B cell (primary cell): Measurements from ENCODE around the gene ADORA3. TPM values are rescaled to one million over a fixed set of nuclear protein-coding genes. Genes with fewer than 3 reads are reported as not detected.

Experiments
- ATAC-seq: fragments of 200-7000 bp; cut with Tn5 transposase; one replicate; pipeline ENCODE4 v1.10.0; 2021; ENCODE audit warnings: low read depth, mild to moderate bottlenecking, moderate number of reproducible peaks, moderate library complexity
- CTCF ChIA-PET: fragments of 350-600 bp; sonication (Branson Sonifier 250); formaldehyde crosslinking; loops from one replicate; lab custom pipeline; 2021; ENCODE audit warnings: antibody characterized with exemption, inconsistent platforms; lab: Charles Lee
- POLR2A ChIA-PET: fragments of 350-600 bp; sonication (Branson Sonifier 250); formaldehyde crosslinking; loops from one replicate; lab custom pipeline; 2021; ENCODE audit warnings: antibody characterized with exemption; lab: Charles Lee
- DNase-seq: peaks from one replicate; pipeline ENCODE4 v3.0.0; 2013
- H2AFZ ChIP-seq: 2 replicates; pipeline ENCODE4 v1.6.1; 2012; ENCODE audit warnings: mild to moderate bottlenecking, low read depth, low read length; ENCODE audit not compliant: insufficient read depth, poor library complexity, severe bottlenecking
- H3K27ac ChIP-seq, 2 donors: 1 replicate in 1 of 2; 2 replicates in 1 of 2; pipeline ENCODE4 v1.5.1; 2012 to 2013; ENCODE audit warnings: low read length in 2 of 2, mild to moderate bottlenecking in 2 of 2, moderate library complexity in 1 of 2
- H3K27me3 ChIP-seq, 4 experiments: fragments of 200-600 bp in 1 of 4; sonication (generic) in 1 of 4; replicated peaks in 1 of 4; 1 replicate in 2 of 4; 2 replicates in 2 of 4; pipeline versions ENCODE4 v1.6.1 to v1.7.0; 2013 to 2016; ENCODE audit warnings: low read length in 3 of 4, mild to moderate bottlenecking in 2 of 4, mixed read lengths in 1 of 4, moderate library complexity in 1 of 4; ENCODE audit not compliant: insufficient read depth in 4 of 4, control insufficient read depth in 3 of 4; ENCODE audit errors: control extremely low read depth in 1 of 4
- H3K36me3 ChIP-seq, 2 experiments: replicated peaks in 1 of 2; 1 replicate in 1 of 2; 2 replicates in 1 of 2; pipeline versions ENCODE4 v1.6.1 to v1.7.1; 2013; ENCODE audit warnings: low read length in 1 of 2; ENCODE audit not compliant: insufficient read depth in 2 of 2, control insufficient read depth in 1 of 2; ENCODE audit errors: control extremely low read depth in 1 of 2, extremely low read depth in 1 of 2
- H3K4me1 ChIP-seq, 2 donors: fragments of 200-600 bp in 1 of 2; sonication (generic) in 1 of 2; 1 replicate in 1 of 2; 2 replicates in 1 of 2; pipeline versions ENCODE4 v1.5.1 to v1.6.1; 2013 to 2017; ENCODE audit warnings: low read length in 2 of 2; ENCODE audit not compliant: control insufficient read depth in 2 of 2, insufficient read depth in 2 of 2
- H3K4me2 ChIP-seq: replicated peaks from 2 replicates; pipeline ENCODE3; 2012; ENCODE audit warnings: mild to moderate bottlenecking, low read depth, low read length; ENCODE audit not compliant: poor library complexity, severe bottlenecking
- H3K4me3 ChIP-seq, 5 experiments: fragments of 200-600 bp in 1 of 5; sonication (generic) in 1 of 5; 1 replicate in 3 of 5; 2 replicates in 2 of 5; pipeline versions ENCODE4 v1.5.1 to v1.7.0; 2011 to 2016; ENCODE audit warnings: low read length in 4 of 5, mild to moderate bottlenecking in 4 of 5, low read depth in 2 of 5, control low read depth in 1 of 5, moderate library complexity in 1 of 5; ENCODE audit not compliant: insufficient read depth in 1 of 5; ENCODE audit errors: control extremely low read depth in 1 of 5, extremely low read depth in 1 of 5
- H3K79me2 ChIP-seq: fragments of 200-600 bp; sonication (generic); one replicate; pipeline ENCODE4 v1.6.0; 2016; ENCODE audit warnings: low read length; ENCODE audit not compliant: control insufficient read depth, insufficient read depth
- H3K9ac ChIP-seq: fragments of 200-600 bp; sonication (generic); 2 replicates; pipeline ENCODE4 v1.6.1; 2017; ENCODE audit warnings: mild to moderate bottlenecking, low read length, moderate library complexity
- H3K9me3 ChIP-seq, 3 donors: one replicate each; pipeline versions ENCODE4 v1.6.1 to v1.7.1; 2013; ENCODE audit warnings: low read length in 2 of 3; ENCODE audit not compliant: control insufficient read depth in 2 of 3, insufficient read depth in 1 of 3; ENCODE audit errors: control extremely low read depth in 1 of 3
- H4K20me1 ChIP-seq: 2 replicates; pipeline ENCODE4 v1.6.0; 2012; ENCODE audit warnings: mild to moderate bottlenecking, low read length; ENCODE audit not compliant: insufficient read depth, control insufficient read depth, poor library complexity, severe bottlenecking
- H3K27ac Mint-ChIP-seq: one replicate; pipeline ENCODE4 v1.8.0; 2021; ENCODE audit warnings: mixed read lengths
- H3K27me3 Mint-ChIP-seq: one replicate; pipeline ENCODE4 v1.8.0; 2021; ENCODE audit warnings: mixed read lengths
- H3K4me1 Mint-ChIP-seq: one replicate; pipeline ENCODE4 v1.8.0; 2021; ENCODE audit warnings: mixed read lengths
- H3K4me3 Mint-ChIP-seq: one replicate; pipeline ENCODE4 v1.8.0; 2021; ENCODE audit warnings: mixed read lengths
- H3K9me3 Mint-ChIP-seq: one replicate; pipeline ENCODE4 v1.8.0; 2022; ENCODE audit warnings: mixed read lengths; ENCODE audit not compliant: insufficient read depth
- EZH2 ChIP-seq: IDR thresholded peaks from 2 replicates; pipeline ENCODE4 v1.6.1; 2012; ENCODE audit warnings: borderline replicate concordance, low read depth, mild to moderate bottlenecking, moderate library complexity, low read length; ENCODE audit not compliant: insufficient read depth, poor library complexity, severe bottlenecking
- WGBS: methylation state at CpG from one replicate; pipeline ENCODE4 v1.1.5; 2013; ENCODE audit warnings: missing lambda C conversion rate; ENCODE audit not compliant: insufficient coverage; 5-methylcytosine and 5-hydroxymethylcytosine counted together
- intact Hi-C: fragments of 100-400 bp; cut with micrococcal nuclease; formaldehyde crosslinking; loops from one replicate; pipeline ENCODE4 v1.10.0; 2022
- polyA plus RNA-seq: library from polyadenylated mRNA; depleted of rRNA; stranded (reverse); fragments of >200 nt; gene quantifications from 2 replicates; pipeline ENCODE4 v1.2.3, GENCODE V29; 2012
- total RNA-seq, 2 donors: library from RNA; stranded (reverse); fragments of 120-200 nt in 1 of 2; gene quantifications; 1 replicate in 1 of 2; 2 replicates in 1 of 2; pipeline versions ENCODE4 v1.2.3 to v1.2.4, GENCODE V29; 2013 to 2022
- TF ChIP-seq, protein P1 (sequence below): fragments of 200-600 bp; IDR thresholded peaks from one replicate; pipeline ENCODE4 v1.8.0; 2022; ENCODE audit warnings: antibody characterized with exemption, mild to moderate bottlenecking

Gene ADORA3
- total and polyA plus RNA-seq, 2 donors (not counting 1 experiment from before 2014, with no cell fraction given) = 0.04 to 0.39 TPM

DNA sequence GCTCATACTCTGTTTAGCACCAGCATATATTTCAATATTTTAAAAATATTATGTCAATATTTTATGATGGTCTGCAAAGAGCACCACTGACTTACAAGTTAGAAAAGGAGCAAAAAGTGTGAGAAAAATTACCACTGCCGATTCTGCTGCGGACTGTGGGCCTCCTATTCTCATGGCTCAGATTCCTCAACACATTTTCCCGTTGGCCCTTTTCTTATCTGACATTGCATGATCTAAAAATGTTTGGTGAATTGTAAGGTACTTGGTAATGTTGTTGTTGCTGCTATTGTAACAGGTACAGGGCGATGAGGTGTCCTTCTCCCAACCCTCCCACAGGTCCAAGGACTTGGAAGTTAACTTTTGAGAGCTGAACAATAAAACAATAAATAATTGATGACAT, 28.9 kb downstream of the ADORA3 start:
- intact Hi-C loops = loop anchor here (5.0 kb wide), 1 partner anchor 512 kb away; the partner anchor contains the start of gene LRIF1
- Histone ChIP-seq H3K36me3 (peaks cover 2 to 19% of the 10 kb centered on the region in 2 experiments), H3K9me3 (no peaks in the 10 kb centered on the region), H3K27ac (peak overlapping the region; percentile 82 to 91), H3K27me3 (no peaks in the 10 kb centered on the region), H3K4me1 (peaks cover 72 to 77% of the 10 kb centered on the region in 2 donors), H3K79me2 (peaks cover 65% of the 10 kb centered on the region), H3K4me2 (peak overlapping the region; percentile 79), H4K20me1 (no peaks in the 10 kb centered on the region), H3K4me3 (peak overlapping the region; percentile 62 to 97 (median 77)), H2AFZ (peak overlapping the region; percentile 55), H3K9ac (peak overlapping the region; percentile 92)
- ChIA-PET POLR2A (interaction anchor here (0.5 to 2.3 kb wide), 4 partner anchors 11 to 146 kb away, joined by 3 to 10 read pairs (median 3); no protein-coding TSS in a partner anchor), CTCF (interaction anchor here (0.7 to 14.7 kb wide), 6 partner anchors 10 to 235 kb away, joined by 3 to 276 read pairs (median 3); partner anchors contain the start of genes ADORA3 and TMIGD3)
- no CpG with 5 or more reads among the region's 4 CpGs for WGBS
- Mint-ChIP-seq H3K27ac (peak overlapping the region; percentile 98), H3K27me3 (no peaks in the 10 kb centered on the region), H3K4me1 (peaks cover 58% of the 10 kb centered on the region), H3K4me3 (peak overlapping the region; percentile 95), H3K9me3 (no peaks in the 10 kb centered on the region)
- TF ChIP-seq EZH2 = no peak
- TF ChIP-seq, protein P1, sequence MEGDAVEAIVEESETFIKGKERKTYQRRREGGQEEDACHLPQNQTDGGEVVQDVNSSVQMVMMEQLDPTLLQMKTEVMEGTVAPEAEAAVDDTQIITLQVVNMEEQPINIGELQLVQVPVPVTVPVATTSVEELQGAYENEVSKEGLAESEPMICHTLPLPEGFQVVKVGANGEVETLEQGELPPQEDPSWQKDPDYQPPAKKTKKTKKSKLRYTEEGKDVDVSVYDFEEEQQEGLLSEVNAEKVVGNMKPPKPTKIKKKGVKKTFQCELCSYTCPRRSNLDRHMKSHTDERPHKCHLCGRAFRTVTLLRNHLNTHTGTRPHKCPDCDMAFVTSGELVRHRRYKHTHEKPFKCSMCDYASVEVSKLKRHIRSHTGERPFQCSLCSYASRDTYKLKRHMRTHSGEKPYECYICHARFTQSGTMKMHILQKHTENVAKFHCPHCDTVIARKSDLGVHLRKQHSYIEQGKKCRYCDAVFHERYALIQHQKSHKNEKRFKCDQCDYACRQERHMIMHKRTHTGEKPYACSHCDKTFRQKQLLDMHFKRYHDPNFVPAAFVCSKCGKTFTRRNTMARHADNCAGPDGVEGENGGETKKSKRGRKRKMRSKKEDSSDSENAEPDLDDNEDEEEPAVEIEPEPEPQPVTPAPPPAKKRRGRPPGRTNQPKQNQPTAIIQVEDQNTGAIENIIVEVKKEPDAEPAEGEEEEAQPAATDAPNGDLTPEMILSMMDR = no peak
- ATAC-seq (no peak), DNase-seq (no peak)

DNA sequence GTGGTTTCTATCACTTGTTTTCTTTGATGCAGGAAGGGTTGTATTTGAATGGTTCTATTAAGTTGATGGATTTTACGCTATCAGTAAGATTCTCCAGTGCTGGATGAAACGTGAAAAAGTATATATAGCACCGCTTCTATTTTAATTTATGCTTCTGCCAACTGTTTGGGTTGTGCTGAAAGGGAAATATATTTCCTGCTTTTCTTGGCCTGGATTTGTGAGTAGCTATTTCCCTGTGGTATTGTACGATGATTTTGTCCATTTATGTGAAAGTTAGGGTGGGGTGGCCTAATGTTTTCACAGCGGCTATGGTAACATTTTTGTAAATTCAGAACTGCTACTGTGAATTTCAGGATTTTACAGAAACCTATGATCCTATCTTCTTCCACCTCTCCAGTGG, 29.3 kb downstream of the ADORA3 start:
- ChIA-PET POLR2A (interaction anchor here (0.8 to 2.3 kb wide), 2 partner anchors 33 to 74 kb away, joined by 3 to 10 read pairs; no protein-coding TSS in a partner anchor), CTCF (interaction anchor here (0.7 to 14.7 kb wide), 5 partner anchors 10 to 235 kb away, joined by 3 to 276 read pairs (median 3); partner anchors contain the start of genes ADORA3 and TMIGD3)
- ATAC-seq = no peak
- Histone ChIP-seq H3K9ac (peak overlapping the region; percentile 92), H3K36me3 (peaks cover 4 to 19% of the 10 kb centered on the region in 2 experiments), H2AFZ (peak overlapping the region; percentile 55), H3K4me2 (peak overlapping the region; percentile 79), H3K27me3 (no peaks in the 10 kb centered on the region), H3K4me3 (peak overlapping the region; percentile 62 to 97 (median 77)), H3K27ac (peak overlapping the region; percentile 82 to 91), H3K9me3 (peaks cover 0 to 2% (median 0%) of the 10 kb centered on the region in 3 donors), H4K20me1 (no peaks in the 10 kb centered on the region), H3K4me1 (peaks cover 76 to 81% of the 10 kb centered on the region in 2 donors), H3K79me2 (peaks cover 68% of the 10 kb centered on the region)
- H3K9me3 Mint-ChIP-seq = no peaks in the 10 kb centered on the region
- H3K4me1 Mint-ChIP-seq = peaks cover 58% of the 10 kb centered on the region
- DNase-seq = no peak
- WGBS = 17% methylated on average over 1 of the region's 5 CpGs
- TF ChIP-seq, protein P1 = no peak
- TF ChIP-seq EZH2 = no peak
- no peaks in the 10 kb centered on the region for H3K27me3 Mint-ChIP-seq
- intact Hi-C loops = loop anchor here (5.0 kb wide), 1 partner anchor 512 kb away; the partner anchor contains the start of gene LRIF1
- peak overlapping the region; percentile 98 for H3K27ac Mint-ChIP-seq
- H3K4me3 Mint-ChIP-seq = peak overlapping the region; percentile 95
